NCI-H82 treated with DMSO at 0.1 percent for 48 hours (cell line): ENCODE data around the gene ZNF155.
A peak's percentile ranks its signal among the peaks of the same experiment; 100 is the strongest.
"Not testable (repeated sequence)": the region's sequence is repeated elsewhere in the genome, so short reads cannot be mapped to it uniquely, and the experiment has no call there.

Experiments used
- DNase-seq: peaks from one replicate; lab custom pipeline; 2025; ENCODE audit not compliant: unreplicated experiment; lab: John Stamatoyannopoulos, UW

The ZNF155 gene

GRCh38 chr19:43983912-43984686, at the start of gene ZNF155:
ZNF155 (plus strand) TSS chr19:43984188; CDS start chr19:43988544, 4,356 bp downstream.
- DNase-seq: peak; percentile 96

- peak; percentile 64 for DNase-seq
Observed at GRCh38 chr19:43934985-43935708, 48.8 kb upstream of the ZNF155 start, which contains the start of gene ZNF45. ZNF45 (minus strand) TSS chr19:43935282; CDS start chr19:43922185, 13,097 bp downstream.

DNA sequence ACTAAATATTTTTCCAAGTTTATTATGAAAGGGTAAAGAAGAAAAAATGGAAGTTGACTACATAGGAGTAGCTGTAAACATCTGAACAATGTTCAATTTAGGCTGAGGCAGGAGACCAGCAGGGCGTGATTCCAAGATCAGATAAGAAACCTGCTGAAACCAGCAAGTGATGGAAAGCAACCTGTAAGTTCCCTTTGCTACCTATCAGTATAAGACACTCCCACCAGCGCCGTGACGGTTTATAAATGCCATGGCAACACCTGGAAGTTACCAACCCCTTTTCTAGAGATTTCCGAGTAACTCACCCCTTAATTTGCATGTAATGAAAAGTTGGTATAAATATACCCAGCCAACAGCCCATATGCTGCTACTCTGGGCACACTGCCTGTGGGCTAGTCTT, 47.8 kb upstream of the ZNF155 start:
- DNase-seq: no peak

- DNase-seq: no peak
Observed at GRCh38 chr19:43939557-43940260, 44.3 kb upstream of the ZNF155 start.

GRCh38 chr19:43940719-43941118, 43.3 kb upstream of the ZNF155 start:
- DNase-seq: no peak

- no peak for DNase-seq
Observed at GRCh38 chr19:43941209-43941608, 42.8 kb upstream of the ZNF155 start.

GRCh38 chr19:43947412-43947811, 36.6 kb upstream of the ZNF155 start:
- DNase-seq: not testable (repeated sequence)

GRCh38 chr19:43949803-43950202, 34.2 kb upstream of the ZNF155 start:
- not testable (repeated sequence) for DNase-seq

DNA sequence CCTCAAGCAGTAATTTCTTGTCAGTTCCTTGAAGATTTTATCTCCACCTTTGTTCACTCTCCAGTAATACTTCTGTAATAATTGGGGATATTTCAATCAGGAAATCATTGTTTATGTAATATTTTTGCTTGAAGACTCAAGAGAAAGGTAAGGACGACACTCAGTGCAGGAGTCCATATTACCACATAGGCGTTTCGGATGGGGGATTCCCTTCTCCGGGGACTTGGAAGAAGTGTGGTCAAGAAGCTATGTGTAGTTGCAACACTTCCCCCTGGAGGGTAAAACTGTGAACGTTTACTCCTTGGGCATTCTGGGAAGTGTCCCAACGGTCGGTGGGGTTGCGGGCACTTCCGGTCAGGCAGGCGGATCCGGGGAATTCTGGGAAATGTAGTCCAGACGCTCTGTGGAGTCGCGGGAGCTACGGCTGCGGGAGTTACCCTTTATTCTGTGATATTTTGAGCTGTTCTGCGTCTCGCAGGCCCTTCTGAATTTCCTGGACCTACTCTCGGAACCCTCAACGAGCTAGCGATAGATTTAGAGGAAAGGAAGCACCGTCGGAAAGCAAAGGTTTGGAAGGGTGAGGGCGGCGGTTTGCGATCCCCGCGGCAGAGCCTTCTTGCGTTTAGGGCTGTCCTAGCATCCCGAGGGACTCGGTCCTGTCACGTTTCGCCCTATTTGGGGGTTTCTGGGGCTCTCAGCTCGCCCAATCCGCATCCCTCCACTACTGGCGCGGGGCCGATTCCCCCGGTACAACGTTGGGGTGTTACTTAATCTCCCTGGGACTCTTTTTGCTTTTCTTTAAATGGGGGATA, 32.9 kb upstream of the ZNF155 start, which contains the start of gene ZNF221:
Gene ZNF221, plus strand, starts transcription at position 395 of the 812 bp plus-strand sequence. CDS start 11,499 bp downstream, outside the sequence.
- DNase-seq: peak; percentile 89

DNA sequence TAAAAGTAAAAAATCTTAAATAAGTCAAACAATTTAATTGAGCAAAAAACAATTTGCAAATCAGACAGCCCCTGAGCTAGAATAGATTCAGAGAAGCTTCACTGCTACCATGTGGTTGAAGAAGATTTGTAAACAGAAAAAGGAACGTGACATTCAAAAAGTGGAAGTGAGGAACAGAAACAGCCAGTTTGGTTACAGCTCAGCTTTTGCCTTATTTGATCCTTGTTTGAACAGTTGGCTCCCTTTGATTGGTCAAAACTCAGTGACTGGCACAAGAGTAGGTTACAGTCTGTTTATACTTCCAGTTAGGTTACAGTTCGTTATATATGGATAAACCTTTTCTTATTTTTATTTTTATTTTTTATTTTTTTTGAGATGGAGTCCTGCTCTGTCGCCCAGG, 27.2 kb upstream of the ZNF155 start:
- DNase-seq: no peak

- DNase-seq: no peak
Observed at GRCh38 chr19:43957891-43958290, 26.1 kb upstream of the ZNF155 start.

DNA sequence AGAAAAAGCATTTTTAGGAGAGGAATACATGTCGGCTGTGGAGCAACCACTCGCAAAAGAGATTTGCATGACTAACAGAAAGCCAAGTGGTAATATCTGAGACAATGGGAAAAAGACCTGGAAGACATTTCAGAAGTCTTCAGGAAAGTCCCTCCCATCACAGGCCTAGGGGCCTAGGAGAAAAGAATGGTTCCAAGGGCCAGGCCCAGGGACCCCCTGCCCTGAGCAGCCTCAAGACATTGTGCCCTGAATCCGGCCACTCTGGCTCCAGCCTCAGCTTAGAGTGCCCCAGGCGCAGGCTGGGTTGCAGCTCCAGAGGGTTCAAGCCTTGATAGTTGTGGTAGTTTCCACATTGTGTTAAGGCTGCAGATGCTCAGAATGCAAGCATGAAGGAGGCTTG, 23.6 kb upstream of the ZNF155 start:
- DNase-seq: no peak

DNA sequence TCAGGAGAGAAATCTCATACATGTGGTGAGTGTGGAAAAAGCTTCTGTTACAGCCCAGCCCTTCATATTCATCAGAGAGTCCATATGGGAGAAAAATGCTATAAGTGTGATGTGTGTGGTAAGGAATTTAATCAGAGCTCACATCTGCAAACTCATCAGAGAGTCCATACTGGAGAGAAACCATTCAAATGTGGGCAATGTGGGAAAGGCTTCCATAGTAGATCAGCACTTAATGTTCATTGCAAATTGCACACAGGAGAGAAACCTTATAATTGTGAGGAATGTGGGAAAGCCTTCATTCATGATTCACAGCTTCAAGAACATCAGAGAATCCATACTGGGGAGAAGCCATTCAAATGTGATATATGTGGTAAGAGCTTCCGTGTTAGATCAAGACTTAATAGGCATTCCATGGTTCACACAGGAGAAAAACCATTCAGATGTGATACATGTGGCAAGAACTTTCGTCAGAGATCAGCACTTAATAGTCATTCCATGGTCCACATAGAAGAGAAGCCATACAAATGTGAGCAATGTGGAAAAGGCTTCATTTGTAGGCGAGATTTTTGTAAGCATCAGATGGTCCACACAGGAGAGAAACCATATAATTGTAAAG, 17.8 kb upstream of the ZNF155 start:
- no peak for DNase-seq

DNA sequence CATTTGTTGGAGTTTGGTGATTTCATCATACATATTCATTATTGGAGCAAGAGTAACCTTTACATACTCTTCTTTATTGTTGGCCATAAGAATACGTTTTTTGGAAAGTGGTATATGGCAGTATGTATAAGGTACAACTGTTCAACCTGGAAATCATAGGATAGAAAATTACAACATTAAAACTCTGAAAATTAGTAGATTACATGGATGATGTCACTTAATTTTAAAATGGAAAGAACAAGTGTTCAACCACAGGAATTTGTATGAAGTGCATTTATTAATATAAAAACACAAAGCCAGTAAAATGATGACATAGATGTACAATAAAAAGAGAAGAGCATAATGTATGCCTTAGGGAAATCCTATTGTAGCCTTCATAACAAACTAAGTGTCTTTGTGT, 7.3 kb upstream of the ZNF155 start:
- no peak for DNase-seq

DNA sequence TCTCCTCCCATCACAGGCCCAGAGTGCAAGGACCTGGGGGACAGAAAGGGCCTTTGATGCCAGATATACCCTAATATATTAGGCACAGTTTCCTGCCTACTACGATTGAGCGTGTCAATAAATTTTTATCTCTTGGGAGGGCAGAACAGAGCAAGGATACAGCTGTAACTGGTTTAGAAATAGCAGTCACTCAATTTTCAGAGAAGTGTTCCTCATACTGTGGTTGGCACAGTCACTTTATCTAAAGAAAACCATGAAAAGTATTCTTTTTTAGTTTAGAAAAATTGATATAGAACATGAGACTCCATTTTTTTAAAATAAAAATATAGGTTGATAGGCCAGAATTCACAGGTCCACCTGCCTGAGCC, 460 bp upstream of the ZNF155 start:
- no peak for DNase-seq

DNA sequence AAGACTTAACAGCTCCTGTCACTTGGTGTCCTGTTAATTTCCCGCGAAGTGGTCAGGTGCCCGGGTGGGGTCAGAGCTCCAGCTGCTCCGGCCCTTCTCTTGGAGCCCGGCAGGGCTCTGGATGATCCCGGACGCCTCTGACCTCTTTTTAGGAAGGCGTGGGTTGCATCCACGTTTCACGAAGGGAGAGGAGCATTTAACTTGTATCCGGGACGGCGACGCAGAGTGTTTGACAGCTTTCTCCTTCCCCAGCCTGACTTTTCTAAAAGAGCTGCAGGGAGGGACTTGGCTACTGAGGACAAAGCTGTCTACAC, 656 bp downstream of the ZNF155 start:
- DNase-seq: no peak

DNA sequence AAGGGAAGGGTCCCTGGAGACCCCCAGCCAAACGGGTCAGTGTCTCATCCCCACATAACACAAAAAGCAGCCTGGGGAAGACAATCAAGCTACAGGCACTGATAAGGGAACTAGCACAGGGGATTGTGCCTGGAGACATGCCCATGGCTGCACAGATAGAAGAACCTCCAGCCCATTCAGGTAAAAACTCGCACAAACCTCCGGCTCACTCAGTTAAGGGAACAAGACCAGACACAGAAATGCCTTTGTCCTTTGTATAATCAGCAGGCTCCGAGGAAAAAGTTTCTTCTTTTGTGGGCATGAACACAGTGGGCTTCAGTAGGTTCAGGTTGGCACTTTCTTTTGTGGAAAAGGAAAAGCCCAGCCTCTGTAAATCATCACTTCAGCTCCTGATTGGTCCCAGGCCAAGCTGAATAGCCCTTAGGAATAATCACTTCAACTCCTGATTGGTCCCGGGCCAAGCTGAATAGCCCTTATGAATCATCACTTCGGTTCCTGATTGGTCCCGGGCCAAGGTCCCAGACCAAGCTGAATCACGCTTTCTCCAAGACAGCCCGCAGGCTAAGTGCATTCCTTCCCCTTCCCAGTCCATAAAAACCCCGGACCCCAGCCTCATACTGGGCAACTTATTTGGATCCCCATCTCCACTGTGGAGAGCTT, 13.8 kb downstream of the ZNF155 start:
- DNase-seq: no peak

GRCh38 chr19:44002212-44002565, 18.2 kb downstream of the ZNF155 start:
- DNase-seq: no peak

GRCh38 chr19:44002566-44003460, 18.8 kb downstream of the ZNF155 start, which contains the start of gene ZNF230:
ZNF230 (plus strand) TSS chr19:44002957; CDS start chr19:44007079, 4,122 bp downstream.
- peak; percentile 92 for DNase-seq
